HG03378 (cell line): ENCODE results near the gene TATDN2.
"Not testable (repeated sequence)": the region's sequence is repeated elsewhere in the genome, so short reads cannot be mapped to it uniquely, and the experiment has no call there.

ENCODE experiments used
- ATAC-seq: cut with Tn5 transposase; IDR thresholded peaks from one replicate; pipeline ENCODE4 v1.9.1; 2021; ENCODE audit warnings: mild to moderate bottlenecking, moderate library complexity; ENCODE audit not compliant: unreplicated experiment

The TATDN2 gene

GRCh38 chr3:10268930-10269329, 20.7 kb downstream of the TATDN2 start:
- no peak for ATAC-seq

DNA sequence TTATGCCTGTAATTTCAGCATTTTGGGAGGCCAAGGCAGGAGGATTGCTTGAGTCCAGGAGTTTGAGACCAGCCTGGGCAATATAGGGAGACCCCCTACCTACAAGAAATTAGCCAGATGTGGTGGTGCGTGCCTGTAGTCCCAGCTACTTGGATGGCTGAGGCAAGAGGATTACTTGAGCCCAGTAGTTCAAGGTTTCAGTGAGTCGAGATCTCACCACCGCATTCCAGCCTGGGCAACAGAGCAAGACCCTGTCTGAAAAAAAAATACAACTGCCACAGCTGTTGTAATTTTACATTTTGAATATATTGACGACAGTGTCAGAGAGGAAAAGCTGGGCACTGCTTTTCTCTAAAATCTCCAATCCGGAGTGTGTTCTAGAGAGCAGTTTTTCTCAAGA, 21.2 kb downstream of the TATDN2 start:
- no peak for ATAC-seq

GRCh38 chr3:10272476-10272875, 24.2 kb downstream of the TATDN2 start:
- not testable (repeated sequence) for ATAC-seq

GRCh38 chr3:10272977-10273376, 24.7 kb downstream of the TATDN2 start:
- no peak for ATAC-seq

GRCh38 chr3:10273702-10274305, 25.5 kb downstream of the TATDN2 start:
- ATAC-seq, result no peak

DNA sequence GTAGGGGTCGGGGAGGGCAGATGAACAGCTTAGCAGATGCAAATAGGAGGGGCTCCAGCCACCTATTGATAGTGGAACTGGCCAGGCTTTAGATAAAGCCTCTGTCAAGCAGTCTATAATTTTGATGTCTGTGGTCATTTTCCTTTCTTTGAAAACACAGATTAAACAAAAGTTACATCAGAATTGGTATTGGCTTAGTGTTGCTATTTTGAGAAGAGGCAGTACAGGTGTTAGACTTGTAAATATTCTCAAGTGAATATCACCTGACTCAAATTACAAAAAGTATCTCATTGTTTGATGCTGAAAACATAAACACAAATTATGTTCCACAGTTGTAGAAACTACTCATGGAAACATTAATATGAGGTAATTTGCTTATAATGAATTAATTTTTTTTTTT, 26.3 kb downstream of the TATDN2 start:
- no peak for ATAC-seq

DNA sequence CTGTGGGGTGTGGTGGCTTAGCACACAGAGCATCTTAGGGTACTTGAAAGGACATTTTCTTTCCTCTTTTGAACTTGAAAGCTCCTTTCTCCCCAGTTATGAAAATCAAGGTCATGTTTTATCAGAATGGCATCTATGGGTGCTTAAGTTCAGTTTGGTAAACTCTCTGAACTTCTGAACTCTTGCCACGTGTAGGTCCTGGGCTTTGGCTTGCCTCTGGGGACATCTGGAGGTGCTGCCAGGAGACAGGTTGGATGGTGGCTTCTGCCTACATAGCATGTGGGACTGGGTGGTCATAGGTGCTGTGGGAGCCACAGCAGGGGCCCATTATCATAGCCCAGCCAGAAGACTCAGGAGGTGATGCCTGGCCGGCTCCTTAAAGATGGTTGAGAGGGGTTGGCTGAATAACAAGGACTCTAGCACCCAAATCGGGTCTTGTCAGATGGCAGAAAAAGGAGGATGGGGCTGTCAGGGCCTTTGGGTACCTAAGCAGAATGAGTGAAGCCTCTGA, 28.9 kb downstream of the TATDN2 start:
- no peak for ATAC-seq

DNA sequence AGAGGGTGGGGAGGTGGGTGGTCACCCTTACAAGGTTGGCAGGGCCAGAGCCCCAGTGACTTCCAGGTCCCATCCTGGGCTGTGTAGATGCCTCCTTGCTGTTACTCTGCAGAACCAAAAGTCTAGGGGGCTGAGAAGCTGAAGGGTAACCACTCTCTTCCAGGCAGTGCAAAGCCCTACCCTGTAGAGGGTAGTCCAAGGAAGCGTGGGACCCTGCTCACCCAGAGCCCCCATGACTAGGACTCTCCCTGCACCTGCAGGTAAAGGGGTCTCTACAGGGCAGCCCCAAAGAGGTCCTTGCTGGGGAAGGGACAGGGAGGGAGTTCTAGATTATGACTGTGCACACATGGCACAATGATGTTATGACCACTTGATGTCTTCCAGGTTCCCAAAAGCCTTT, 30.2 kb downstream of the TATDN2 start:
- no peak for ATAC-seq

DNA sequence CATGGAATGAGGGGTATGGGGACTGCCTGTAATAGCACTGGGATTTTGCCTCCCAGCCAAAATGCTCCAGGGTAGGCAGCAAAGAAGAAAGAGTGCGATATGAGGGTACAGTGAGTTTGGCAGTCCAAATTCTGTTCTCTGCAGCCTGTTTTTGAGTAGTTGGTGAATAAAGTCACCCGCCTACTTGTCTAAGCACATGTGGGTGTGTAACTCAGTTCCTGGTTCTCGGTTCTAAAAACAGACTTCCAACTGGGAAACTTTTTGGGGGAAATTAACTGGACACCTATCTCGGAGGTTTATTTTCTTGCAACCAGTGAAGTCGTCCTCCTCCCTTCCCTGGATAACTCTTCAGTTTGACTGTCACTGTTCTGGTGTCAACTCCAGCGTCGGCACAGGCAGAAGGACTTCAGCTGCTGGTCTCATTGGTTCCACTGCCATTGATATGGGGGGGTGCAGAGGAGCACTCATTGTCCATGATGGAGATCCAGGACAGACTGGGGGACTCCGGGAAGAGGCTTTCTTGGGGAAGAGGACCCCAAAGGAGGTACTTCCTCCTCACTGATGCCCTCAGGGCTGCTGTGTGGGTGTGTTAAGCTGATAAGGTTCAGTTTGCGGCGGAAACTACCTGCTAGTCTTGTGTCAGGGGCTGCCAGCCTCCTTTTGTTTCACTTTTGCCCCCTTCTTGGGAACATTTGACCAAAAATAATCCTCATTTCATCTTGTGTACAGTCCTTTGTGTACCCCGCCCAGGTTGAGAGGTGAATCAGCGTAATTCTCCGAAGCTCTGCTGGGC, 31.3 kb downstream of the TATDN2 start:
- ATAC-seq, result no peak

GRCh38 chr3:10280177-10280529, 31.9 kb downstream of the TATDN2 start:
- no peak for ATAC-seq

DNA sequence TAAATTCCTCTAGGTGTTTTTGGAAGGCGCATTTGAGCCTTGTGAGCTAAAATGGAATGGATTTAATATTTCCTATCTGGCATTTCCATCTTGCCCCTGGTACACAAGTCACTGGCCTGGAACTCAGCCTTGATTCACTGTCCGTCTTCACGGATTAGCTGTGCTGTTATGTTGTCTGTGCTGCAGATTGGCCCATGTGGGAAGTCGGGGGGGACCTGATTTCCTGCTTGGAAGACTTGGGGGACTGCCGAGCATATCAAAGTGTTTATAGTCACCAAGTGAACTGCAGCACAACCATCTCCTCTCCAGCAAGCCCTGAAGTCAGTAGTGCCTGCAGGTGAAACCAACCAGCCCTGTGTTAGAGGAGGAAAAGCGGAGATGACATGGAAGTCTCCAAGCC, 32.3 kb downstream of the TATDN2 start:
- ATAC-seq, result no peak

DNA sequence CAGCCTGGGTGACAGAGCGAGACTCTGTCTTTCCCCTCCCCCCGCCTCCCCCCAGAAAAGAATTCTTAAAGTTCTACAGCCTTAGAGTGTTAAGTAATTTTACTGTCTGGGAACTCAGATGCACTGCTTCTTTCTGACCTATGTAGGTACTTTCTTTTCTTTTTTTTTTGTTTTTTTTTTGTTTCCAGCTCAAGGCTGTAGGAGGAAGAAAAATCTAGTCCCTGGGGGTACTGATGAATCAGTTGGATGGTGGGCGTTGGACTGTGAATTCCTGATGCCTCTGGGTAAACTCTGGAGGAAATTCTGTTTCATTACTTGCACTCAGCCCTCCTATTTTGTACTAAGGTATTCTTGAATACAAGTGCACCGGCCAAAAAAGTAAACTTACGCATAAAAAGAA, 33.7 kb downstream of the TATDN2 start:
- no peak for ATAC-seq

GRCh38 chr3:10283638-10284037, 35.4 kb downstream of the TATDN2 start:
- no peak for ATAC-seq

GRCh38 chr3:10284496-10284895, 36.2 kb downstream of the TATDN2 start:
- no peak for ATAC-seq

DNA sequence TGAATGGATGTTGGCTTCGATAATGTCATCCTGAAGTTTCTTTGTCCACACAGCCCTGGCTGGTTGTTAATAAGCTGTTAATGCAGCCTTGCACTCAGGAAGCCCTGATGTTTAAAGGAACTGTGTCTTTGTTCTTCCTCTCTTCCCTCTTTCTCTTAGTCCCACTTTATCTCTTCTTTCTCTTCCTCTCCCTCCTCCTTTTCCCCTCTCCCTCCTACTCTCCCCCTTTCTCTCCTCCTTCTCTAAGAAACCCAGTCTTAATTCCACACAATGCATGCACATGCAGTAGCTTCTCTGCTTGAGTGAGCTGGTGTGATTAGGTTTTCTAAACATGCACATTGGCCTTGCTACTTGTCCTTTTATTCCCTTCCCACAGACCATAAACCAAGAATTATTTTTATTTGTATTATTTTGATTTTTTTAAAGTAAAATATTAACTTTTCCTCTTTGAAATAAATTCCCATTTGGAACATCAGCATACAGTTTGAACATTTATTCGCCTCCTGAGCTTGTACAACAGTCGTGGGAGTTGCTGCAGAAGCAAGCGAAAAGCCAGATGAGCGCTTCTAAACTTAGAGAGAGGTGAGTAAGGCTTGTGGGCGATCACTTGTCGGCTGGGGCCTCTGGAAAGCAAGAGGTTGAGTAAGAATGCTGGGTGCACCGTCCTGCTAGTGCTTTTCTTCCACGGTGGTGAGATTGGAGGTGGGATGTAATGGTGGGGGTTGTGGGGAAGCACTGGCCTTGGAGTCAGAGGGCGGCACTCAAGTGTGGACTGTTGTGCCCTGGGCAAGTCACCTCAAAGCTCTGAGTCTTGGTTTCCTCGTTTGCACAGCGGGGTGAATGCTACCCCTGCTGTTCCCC, 37.2 kb downstream of the TATDN2 start:
- ATAC-seq, result no peak

- ATAC-seq, result no peak
These were observed 37.9 kb downstream of the TATDN2 start for GRCh38 chr3:10286133-10286524.

- no peak for ATAC-seq
These were observed 38.5 kb downstream of the TATDN2 start for GRCh38 chr3:10286596-10287295.

- no peak for ATAC-seq
These were observed 39.8 kb downstream of the TATDN2 start for GRCh38 chr3:10287936-10288574.

GRCh38 chr3:10288575-10288960, 40.3 kb downstream of the TATDN2 start:
- ATAC-seq, result no peak

DNA sequence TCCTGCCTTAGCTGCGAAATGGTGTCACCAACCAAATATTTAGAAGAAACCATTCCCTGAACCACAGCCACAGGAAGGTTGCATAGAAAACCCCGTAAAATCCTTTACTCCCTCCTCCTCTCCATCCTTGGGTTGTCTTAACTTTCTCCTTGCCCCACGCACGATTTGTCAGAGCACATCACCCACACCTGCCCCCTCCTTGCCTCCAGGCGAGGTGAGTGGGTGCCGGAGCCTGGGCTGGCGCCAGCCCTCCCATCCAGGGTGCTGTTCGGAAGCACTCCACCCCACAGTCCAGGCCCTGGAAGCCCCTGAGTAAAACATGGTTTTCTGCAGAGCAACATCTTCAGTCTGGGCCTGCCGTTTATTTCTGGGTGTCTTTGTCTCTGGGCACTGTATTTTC, 40.8 kb downstream of the TATDN2 start:
- no peak for ATAC-seq
